ENCODE measurements around the gene LHFPL5.

Gene LHFPL5

DNA sequence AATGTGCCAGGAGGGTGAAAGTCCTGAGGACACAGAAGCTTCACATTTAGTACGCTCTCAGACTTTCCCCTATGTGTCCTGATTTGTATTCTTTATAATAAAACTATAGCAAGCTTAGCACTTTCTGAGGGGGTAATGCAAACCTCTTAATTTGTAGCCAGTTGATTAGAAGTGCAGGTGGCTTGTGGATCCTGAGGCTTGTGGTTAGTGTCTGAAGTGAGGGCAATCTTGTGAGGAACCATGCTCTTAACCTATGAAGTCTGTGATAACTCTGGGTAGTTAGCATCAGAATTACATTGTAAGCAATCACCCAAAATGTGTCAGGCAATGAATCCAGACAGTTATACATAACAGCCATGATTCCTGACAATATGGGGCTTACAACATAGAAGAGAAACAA, 51.1 kb downstream of the LHFPL5 start:
- DNase-seq (ENCODE audit: low spot score): no peak

- no peak for DNase-seq (ENCODE audit: low spot score)
Observed at GRCh38 chr6:35857853-35858252, 52.7 kb downstream of the LHFPL5 start.

DNA sequence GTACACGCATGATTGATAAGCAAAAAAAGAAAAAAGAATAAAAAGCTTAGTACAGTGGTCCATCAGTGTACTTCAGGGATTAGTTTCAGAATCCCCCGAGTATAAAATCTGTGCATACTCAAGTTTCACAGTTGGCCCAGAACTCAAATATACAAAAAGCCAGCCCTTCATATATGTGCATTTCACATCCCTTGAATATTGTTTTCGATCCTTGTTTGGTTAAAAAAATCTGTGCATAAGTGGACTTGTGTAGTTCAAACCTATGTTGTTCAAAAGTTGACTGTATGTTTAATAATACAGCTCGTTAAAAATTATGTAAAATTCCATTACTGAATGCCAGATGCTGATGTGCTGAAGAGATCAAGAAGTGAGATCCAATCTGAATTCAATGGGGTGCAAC, 54.2 kb downstream of the LHFPL5 start:
- no peak for DNase-seq (ENCODE audit: low spot score)

All from kidney capillary endothelial cell (primary cell).